HUDEP-2 (cell line): ENCODE data around the gene RNF17.

Source experiments
- DNase-seq, 76 experiments: peaks; one replicate each; lab custom pipeline; 2025; ENCODE audit not compliant: unreplicated experiment in 76 of 76; lab: John Stamatoyannopoulos, UW

Gene RNF17

DNA sequence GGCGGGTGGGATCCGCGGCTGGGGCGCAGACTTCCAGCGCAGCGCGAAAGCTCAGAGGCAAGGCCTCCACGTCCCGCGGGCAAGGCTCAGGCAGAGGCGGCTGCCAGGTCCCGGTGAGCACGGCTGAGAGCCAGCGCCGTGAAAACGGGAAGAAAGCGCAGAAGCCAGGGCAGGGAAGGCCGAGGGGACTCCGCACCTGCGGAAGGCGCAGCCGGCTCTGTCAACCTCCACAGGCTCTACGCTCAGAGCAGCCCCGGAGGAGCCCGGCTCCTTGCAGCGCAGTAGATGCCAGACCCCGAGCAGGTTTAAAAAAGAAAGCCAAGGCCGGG lies 131.0 kb downstream of the RNF17 start:
- no peak for DNase-seq

DNA sequence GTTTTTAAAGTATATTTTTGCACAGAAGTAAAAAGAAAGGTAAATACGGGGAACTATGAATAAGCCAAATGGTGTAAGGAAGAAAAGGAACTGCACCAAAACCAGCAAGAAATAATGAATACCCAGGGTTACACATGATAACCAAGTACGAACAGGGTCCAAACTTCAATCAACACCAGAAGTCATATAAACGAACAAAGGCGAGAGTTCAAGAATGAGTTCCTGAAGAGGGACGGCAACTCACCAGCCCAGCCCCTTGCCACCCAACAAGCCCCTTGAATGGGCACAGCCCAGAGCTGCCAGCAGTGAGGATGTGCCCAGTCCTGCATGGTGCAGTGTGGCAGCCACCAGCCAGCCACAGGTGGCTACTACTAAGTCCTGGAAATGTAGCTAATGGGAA lies 132.1 kb downstream of the RNF17 start:
- DNase-seq = no peak

DNA sequence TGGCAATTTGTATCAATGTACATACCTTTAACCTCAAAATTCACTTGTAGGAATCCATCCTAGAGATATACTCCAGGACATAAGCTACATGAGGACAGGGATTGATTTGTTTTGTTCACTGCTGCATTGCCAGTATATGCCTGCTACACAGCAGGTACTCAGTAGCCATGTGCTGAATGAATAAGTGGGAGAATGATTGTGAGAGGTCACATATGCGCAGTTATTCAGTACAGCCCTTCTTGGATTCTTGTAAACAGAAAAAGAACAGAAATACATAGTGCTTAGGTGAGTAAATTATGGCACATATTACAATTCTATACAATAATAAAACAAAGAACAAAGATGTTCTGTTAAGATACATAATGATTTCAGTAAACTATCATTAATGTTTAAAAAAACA lies 133.3 kb downstream of the RNF17 start:
- no peak for DNase-seq

DNA sequence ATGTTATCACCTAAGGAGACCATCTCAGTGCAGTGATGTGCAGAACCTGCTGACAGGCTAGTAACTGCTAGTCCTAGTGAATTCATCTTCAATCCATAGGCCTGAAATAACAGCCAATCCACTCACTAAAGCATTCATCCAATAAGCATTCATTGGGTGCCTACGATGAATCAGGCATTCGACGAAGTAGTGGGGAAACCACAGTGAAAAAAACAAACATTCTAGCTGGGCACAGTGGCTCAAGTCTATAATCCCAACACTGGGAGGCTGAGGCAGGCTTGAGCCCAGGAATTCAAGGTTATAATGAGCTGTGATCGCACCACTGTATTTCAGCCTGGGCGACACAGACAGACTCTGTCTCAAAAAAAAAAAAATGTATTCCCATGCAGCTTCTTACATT lies 135.6 kb downstream of the RNF17 start:
- DNase-seq = no peak

DNA sequence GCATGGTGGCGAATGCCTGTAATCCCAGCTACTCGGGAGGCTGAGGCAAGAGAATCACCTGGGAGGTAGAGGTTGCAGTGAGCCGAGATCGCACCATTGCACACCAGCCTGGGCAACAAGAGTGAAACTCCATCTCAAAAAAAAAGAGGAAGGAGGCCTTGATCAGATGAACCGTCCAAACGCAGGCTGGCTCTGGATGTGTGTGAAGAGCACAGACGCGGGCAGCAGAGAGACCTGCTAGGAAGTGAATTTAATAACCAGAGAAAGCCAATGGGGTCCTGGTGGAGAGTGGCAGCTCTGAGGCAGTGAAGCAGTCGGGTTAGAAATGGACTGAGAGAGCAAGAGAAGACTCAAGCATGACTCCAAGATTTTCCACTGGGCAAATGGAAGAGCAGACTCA lies 136.5 kb downstream of the RNF17 start:
- DNase-seq = no peak

DNA sequence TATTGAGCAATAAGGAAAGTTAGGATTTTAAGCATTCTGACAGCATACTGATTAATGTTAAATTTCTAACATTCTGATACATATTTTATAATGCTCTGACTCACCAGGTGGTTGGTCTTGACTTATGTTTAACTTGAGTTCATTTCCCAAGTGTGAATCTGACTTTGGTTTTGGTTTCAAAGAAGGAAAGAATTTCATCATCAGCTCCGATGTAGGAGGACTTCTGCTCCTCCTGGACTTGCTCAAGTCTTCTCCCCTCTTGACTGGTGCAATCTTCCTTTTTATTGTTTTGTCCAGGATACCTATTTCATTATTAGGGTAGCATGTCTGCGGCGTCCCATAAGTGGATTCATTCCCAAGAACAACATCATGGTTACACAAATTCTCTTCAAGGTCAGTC lies 141.3 kb downstream of the RNF17 start:
- no peak for DNase-seq

DNA sequence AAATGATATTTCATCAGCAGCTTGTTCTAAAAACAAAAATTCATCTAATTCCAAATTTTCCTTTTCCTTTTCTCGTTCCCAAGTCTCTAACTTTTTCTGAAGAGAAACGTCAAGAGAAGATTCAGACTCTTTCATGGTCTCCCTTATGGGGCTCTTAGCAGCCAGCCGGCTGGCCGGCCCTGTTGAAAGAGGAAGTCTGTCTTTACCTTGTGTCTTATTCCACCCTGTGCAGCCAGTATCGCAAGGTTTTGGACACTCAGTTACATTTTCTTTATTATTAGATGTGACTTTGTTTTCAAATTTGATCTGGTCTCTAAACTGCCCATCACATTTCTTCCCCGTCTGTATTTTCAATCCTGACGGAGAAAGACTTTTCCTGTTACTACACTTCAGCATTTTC lies 142.3 kb downstream of the RNF17 start:
- DNase-seq = no peak

DNA sequence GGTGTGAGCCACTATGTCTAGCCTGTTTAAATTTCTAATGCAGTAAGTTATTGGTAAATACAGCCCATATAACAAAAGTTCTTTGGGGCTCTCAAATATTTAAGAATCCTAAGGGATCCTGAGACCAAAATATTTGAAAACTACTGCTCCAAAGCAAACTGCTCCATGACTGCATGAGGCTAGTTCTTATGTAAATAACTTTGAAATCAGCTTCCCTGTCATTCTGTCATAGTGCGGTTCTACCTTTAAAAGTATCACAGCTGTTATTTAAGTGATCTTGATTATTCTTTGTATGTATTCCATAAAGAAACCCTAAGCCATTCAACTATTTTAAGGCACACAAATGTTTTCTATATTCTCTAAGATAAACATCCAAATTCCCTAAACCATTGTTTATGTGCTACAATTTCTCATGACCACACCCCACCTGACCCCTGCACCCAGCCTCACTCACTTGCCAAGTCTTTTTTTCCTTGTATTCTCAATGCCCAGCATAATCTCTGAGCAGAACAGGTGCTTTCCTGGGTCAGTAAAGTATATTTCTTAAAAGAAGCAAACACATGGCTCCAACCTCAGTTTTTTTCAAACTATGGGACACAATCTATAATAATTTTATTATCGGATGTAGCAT lies 146.6 kb downstream of the RNF17 start:
- no peak for DNase-seq

DNA sequence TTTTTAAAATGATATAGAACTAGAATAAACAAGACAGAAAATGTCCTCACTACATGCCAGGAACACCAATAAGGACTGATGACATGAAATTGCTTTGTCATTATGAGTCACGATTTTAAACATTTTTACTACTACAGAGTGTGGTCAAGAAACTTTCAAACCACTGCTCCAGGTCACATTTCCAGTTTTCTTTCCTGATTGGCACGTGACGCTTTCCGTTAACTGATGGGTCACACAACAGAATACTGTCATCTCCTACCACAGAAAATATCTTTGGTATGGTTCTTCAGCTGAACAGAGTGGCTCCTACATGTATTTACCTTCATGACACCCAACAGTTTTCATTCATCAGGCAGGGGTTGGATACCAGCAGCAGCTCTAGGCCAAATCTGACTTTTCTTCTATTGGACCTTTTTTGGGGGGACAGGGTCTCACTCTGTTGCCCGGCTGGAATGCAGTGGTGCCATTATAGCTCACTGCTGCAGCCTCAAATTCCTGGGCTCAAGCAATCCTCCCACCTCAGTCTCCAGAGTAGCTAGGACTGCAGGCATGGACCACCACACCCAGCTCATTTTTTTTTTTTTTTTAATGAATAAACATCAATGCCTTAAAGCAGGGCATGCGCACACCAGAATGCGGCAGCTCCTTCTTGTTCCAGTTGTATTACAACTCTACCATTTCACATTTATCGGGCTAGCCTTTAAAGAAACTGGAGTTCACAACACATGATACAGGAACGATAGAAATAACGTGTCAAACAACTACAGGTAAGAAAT lies 147.4 kb downstream of the RNF17 start:
- peak in 6 of 76 experiments; percentile 2 to 32 (median 3) for DNase-seq

DNA sequence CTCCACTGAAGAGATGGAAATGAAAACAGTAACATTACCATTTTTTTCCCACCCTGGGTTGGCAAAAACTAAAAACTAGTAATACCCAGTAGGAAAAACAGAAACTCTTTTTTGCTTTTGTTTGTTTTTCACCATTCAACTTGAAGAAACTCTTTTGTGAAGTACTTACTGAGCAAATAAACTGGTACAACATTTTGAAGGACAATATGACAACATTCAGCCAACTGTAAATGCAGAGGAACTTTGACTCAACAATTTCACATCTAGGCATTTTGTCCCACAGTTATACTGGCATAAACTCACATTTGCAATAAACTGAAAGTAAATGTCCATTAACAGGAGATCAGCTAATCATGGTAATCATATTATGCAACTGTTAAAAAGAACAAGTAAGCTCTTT lies 152.5 kb downstream of the RNF17 start:
- no peak for DNase-seq

DNA sequence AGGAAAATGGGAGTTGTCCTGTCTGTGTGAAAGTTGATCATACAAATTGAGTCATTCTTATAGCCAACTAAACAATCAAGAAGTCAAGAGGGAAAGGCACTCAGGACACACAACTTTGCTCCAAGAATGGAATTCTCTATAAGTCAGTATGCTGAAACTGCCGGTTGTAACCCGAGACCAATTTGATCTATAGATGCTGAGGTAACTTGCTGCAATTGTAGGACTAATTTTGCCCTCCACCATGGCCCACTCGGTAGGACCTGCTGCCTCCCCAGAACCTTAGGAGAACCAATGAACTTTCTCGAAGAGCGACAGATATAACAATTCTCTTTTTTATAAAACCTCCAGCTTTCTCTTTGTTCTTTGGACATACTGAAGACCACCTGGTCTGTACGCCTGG lies 157.0 kb downstream of the RNF17 start:
- no peak for DNase-seq

DNA sequence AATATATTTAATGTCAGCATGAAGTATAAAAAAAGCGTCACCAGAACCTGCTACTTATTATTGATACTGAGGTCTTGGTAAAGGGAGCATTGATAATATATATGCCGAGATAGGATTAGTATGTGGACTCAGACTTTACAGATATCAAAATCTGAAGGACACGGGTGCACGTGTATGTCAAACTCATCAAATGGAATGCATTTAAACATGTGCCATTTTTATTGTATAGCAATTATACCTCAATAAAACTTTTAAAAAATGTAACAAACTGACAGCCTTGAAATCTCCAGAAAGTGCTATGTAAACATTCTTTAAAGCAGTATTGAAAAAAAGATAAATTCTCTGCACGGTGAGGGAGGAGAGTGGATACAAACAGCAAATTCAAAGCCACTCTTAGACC lies 157.9 kb downstream of the RNF17 start:
- DNase-seq = no peak

DNA sequence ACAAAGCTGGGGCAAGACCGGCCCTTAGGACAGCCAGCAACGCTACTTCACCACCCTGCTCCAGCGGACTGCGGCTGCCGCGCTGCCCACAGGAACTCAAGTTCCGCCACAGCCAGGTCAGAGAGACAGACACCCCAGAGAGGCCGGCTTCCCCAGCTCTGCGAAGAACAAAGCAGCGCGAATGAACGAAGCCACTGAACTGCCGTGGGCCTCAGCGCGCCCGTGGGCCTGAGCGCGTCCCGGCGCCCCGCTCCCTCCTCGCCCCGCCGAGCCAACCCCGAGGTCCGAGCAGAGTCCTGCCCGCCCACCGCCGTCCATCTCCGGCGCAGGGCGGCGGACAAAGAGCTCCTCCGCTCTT lies 158.4 kb downstream of the RNF17 start:
- DNase-seq = peak in 14 of 76 experiments; percentile 1 to 58 (median 13)

DNA sequence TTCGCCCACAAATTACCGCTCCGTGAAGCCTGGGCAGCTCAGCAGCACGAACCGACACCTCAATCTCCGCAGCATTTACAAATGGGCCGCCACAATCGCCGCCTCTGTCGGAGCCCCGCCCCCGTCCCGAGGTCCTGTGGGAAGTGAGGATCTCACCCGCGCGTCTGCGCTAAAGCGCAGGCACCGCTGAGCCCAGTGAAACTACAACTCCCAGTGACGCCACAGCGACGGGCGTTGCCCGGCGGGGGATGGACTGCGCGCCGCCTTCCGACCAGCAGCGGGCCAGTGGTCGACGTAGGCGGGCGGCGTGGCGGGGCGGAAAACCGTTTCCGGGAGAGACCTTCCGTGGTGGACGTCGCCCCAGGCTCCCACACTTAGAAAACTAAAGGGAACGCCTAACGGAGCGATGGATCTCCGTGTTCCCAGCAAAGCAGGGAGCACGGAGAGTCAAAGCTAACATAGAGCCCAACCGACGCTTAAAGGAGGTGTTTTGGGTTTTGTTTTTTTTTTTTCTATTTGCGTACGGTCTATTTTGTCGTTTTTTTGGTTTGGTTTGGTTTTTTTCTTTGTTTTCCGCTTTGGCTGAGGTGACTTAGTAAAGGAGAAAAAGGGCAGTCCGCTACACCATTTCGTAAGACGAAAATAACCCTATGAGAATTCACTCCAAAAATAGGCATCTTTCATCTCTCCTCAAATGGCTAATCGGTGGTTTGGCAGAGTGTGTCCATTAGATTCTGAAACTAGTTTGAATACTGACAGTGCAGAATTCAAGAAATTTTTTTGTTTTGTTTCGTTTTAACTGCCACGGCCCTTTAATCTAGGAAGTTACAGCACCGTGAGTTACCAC lies 159.0 kb downstream of the RNF17 start:
- DNase-seq = peak; percentile 18 to 97 (median 93)

DNA sequence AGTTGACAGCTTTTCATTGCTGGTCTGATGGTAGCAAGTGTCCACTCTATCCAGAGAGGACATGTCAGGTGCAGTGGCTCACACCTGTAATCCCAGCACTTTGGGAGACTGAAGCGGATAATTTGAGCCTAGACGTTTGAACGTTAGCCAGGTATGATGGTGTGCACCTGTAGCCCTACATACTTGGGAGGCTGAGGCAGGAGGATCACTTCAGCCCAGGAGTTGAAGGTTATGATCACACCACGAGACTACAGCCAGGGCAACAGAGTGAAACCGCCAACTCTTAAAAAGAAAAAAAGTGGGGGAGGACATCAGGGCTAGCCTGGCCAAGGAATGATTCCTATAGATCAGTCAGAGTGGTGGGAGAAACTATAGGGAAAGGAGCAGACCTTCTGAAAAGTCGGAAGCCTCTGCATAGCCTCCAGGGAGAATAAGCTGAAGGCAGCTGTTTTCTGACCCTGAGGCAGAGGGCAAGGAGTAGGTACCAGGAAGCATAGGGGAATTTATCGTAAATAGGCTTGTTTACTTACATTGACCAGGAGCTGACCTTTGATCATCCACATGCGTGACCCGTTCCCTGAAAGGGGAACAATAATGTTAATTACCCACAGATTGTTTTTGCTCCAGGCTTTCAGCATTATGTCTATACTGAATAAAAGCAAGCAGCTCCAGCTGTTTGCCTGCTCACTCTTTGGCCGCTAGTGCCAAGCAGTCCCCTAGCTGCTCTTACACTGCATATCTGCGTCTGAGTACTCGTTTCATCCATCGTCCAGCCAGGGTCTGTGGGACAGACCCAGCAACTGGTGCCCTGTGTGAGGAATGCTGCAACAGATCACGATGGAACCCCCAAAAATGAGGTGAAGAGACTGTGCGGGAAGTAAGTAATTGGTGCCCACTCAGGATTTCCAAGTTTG lies 161.6 kb downstream of the RNF17 start:
- no peak for DNase-seq

DNA sequence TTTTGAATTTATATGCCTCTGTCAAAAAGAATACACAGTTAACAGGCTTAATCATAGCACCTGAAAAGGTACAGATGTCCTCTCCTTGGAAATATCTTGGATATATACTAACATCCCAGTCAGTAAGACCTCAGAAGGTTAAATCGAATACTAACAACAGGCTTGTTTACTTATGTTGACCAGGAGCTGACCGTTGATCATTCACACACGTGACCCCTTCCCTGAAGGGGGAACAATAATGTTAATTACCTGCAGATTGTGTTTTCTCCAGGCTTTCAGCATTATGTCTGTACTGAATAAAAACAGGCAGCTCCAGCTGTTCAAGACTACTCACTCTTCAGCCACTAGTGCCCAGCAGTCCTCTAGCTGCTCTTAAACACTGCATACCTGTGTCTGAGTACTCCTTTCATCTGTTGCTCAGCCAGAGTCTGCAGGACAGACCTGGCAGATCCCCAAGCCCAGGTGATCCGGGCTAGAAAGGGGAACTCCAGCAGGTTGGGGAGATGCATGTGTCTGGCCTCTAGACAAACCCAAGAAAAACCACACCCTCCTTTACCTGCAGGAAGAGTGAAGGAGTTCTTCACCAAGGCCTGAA lies 163.9 kb downstream of the RNF17 start:
- DNase-seq = no peak

DNA sequence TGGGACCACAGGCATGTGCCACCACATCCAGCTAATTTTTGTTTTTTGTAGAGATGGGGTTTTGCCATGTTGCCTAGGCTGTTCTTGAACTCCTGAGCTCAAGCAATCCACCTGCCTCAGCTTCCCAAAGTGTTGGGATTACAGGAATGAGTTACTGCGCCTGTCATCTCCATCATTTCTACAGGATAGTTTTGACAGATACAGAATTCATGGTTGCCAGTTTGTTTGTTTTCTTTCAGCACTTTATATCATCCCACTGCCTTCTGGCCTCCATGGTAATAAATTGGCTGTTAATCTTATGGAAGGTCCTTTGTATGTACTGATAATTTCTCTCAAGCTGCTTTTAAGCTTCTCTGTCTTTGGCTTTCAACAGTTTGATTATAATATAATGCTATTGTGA lies 165.2 kb downstream of the RNF17 start:
- no peak for DNase-seq
